ENCODE data around the gene COL15A1.
"Not testable (repeated sequence)": the region's sequence is repeated elsewhere in the genome, so short reads cannot be mapped to it uniquely, and the experiment has no call there.

COL15A1 gene

GRCh38 chr9:99093492-99093791 is 149.7 kb downstream of the COL15A1 start:
- TF ChIP-seq CTCF (IDR thresholded peaks at IDR 0.05; ENCODE audit: low read depth, low read length) (no peak), POLR2A (IDR thresholded peaks at IDR 0.05; ENCODE audit: extremely low read depth, insufficient read length) (no peak), MYC (IDR thresholded peaks at IDR 0.05; ENCODE audit: low read depth, low read length) (no peak), MAX (IDR thresholded peaks at IDR 0.05; ENCODE audit: low read depth, low read length) (no peak)
- no peak for DNase-seq (ENCODE audit: low read depth)
- H3K4me3 ChIP-seq (ENCODE audit: low read depth, low read length): no peak overlapping the region

- H3K4me3 ChIP-seq (ENCODE audit: low read depth, low read length): no peak overlapping the region
- TF ChIP-seq MAX (IDR thresholded peaks at IDR 0.05; ENCODE audit: low read depth, low read length) (no peak), CTCF (IDR thresholded peaks at IDR 0.05; ENCODE audit: low read depth, low read length) (no peak), MYC (IDR thresholded peaks at IDR 0.05; ENCODE audit: low read depth, low read length) (no peak), POLR2A (IDR thresholded peaks at IDR 0.05; ENCODE audit: extremely low read depth, insufficient read length) (no peak)
- no peak for DNase-seq (ENCODE audit: low read depth)
These were observed 151.9 kb downstream of the COL15A1 start for GRCh38 chr9:99095565-99095964.

GRCh38 chr9:99096409-99096808 is 152.7 kb downstream of the COL15A1 start:
- H3K4me3 ChIP-seq (ENCODE audit: low read depth, low read length): no peak overlapping the region
- TF ChIP-seq CTCF (IDR thresholded peaks at IDR 0.05; ENCODE audit: low read depth, low read length) (no peak), POLR2A (IDR thresholded peaks at IDR 0.05; ENCODE audit: extremely low read depth, insufficient read length) (no peak), MAX (IDR thresholded peaks at IDR 0.05; ENCODE audit: low read depth, low read length) (no peak), MYC (IDR thresholded peaks at IDR 0.05; ENCODE audit: low read depth, low read length) (no peak)
- DNase-seq (ENCODE audit: low read depth): no peak

- H3K4me3 ChIP-seq (ENCODE audit: low read depth, low read length); DNase-seq (ENCODE audit: low read depth): not testable (repeated sequence)
These were observed 156.3 kb downstream of the COL15A1 start for GRCh38 chr9:99099806-99100585.

- H3K4me3 ChIP-seq (ENCODE audit: low read depth, low read length): no peak overlapping the region
- TF ChIP-seq MAX (IDR thresholded peaks at IDR 0.05; ENCODE audit: low read depth, low read length) (no peak), MYC (IDR thresholded peaks at IDR 0.05; ENCODE audit: low read depth, low read length) (no peak), POLR2A (IDR thresholded peaks at IDR 0.05; ENCODE audit: extremely low read depth, insufficient read length) (no peak), CTCF (IDR thresholded peaks at IDR 0.05; ENCODE audit: low read depth, low read length) (no peak)
- no peak for DNase-seq (ENCODE audit: low read depth)
These were observed 157.6 kb downstream of the COL15A1 start for GRCh38 chr9:99101271-99101670.

- no peak overlapping the region for H3K4me3 ChIP-seq (ENCODE audit: low read depth, low read length)
- DNase-seq (ENCODE audit: low read depth): no peak
- TF ChIP-seq MAX (IDR thresholded peaks at IDR 0.05; ENCODE audit: low read depth, low read length) (no peak), CTCF (IDR thresholded peaks at IDR 0.05; ENCODE audit: low read depth, low read length) (no peak), MYC (IDR thresholded peaks at IDR 0.05; ENCODE audit: low read depth, low read length) (no peak), POLR2A (IDR thresholded peaks at IDR 0.05; ENCODE audit: extremely low read depth, insufficient read length) (no peak)
These were observed 158.1 kb downstream of the COL15A1 start for GRCh38 chr9:99101812-99102211.
